ENCODE data around the gene HSP90AA1.

DNA sequence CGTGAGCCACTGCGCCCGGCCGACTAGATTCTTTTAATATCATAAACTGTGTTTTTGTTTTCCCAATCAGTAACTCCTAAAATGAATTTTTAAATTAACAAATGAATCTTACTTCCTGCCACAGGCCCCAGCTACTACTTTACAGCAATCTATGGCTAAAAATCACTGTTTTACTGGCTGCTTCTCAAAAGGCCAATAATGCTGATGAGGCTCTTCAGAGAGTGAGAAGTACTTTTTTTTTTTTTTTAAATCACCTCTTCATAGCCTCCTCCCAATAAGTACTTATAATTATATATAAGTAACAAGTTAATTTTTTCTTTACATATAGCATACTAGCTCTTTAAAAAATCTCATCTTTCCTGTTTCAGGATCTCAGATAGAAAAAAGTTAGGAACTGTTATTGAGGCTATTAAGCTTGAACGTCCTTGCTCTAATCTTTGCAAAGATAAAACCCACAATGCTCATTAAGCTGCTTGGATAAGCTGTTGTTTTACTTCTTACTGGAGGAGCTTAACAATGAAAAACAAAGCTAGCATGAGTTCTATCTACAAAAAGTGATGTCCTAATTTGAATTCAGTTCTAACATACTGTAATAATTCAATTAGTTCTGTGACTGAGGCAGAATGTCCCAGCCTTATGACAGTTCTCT is 40.1 kb upstream of the HSP90AA1 start:
- TF ChIP-seq, protein P1, sequence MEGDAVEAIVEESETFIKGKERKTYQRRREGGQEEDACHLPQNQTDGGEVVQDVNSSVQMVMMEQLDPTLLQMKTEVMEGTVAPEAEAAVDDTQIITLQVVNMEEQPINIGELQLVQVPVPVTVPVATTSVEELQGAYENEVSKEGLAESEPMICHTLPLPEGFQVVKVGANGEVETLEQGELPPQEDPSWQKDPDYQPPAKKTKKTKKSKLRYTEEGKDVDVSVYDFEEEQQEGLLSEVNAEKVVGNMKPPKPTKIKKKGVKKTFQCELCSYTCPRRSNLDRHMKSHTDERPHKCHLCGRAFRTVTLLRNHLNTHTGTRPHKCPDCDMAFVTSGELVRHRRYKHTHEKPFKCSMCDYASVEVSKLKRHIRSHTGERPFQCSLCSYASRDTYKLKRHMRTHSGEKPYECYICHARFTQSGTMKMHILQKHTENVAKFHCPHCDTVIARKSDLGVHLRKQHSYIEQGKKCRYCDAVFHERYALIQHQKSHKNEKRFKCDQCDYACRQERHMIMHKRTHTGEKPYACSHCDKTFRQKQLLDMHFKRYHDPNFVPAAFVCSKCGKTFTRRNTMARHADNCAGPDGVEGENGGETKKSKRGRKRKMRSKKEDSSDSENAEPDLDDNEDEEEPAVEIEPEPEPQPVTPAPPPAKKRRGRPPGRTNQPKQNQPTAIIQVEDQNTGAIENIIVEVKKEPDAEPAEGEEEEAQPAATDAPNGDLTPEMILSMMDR (IDR thresholded peaks at IDR 0.05; ENCODE audit: control extremely low read depth in 1 of 3, insufficient read depth in 1 of 3, low read depth in 1 of 3, low read length in 3 of 3): no peak
- TF ChIP-seq POLR2AphosphoS5 (IDR thresholded peaks at IDR 0.05; ENCODE audit: low read depth, low read length) (no peak), EZH2 (IDR thresholded peaks at IDR 0.05; ENCODE audit: low read depth, low read length, severe bottlenecking) (no peak), SRF (IDR thresholded peaks at IDR 0.05; ENCODE audit: low read depth, low read length) (no peak), HDAC6 (IDR thresholded peaks at IDR 0.05; ENCODE audit: low read depth, low read length) (no peak), JUN (IDR thresholded peaks at IDR 0.05; ENCODE audit: low read depth, low read length) (no peak)
- TF ChIP-seq, protein P2, sequence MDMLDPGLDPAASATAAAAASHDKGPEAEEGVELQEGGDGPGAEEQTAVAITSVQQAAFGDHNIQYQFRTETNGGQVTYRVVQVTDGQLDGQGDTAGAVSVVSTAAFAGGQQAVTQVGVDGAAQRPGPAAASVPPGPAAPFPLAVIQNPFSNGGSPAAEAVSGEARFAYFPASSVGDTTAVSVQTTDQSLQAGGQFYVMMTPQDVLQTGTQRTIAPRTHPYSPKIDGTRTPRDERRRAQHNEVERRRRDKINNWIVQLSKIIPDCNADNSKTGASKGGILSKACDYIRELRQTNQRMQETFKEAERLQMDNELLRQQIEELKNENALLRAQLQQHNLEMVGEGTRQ (IDR thresholded peaks at IDR 0.05; ENCODE audit: low read length): no peak

All from H1 (cell line).